ENCODE results near the gene RIMKLA.

RIMKLA gene

DNA sequence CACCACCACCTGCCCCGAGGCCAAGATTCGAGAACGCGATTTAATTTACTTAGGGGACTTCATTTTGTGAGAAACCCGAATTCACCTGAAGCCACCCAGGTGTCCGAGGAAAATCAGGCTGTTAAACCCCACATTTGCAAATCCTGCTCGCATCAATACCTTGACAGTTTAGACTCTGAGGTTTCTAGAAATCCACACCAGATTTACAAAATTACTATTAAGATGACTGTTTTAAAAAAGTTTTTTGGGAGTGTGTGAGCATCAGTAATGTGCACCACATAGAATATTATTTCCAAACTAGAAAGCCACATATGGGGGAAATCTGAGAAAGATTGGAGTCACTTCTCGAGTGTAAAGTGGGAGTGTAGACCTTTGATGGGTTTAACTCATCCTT is 685 bp downstream of the RIMKLA start:
- Histone ChIP-seq H3K27me3 (replicated peaks; ENCODE audit: control insufficient read depth, insufficient read depth, low read length) (no peaks in the 10 kb centered on the region), H3K4me3 (replicated peaks; ENCODE audit: low read depth, low read length) (peak overlapping the region; percentile 65), H3K36me3 (ENCODE audit: control insufficient read depth, insufficient read depth, low read length) (no peaks in the 10 kb centered on the region)
- no peak for DNase-seq (ENCODE audit: extremely low read depth, insufficient read length)
- TF ChIP-seq, protein P1, sequence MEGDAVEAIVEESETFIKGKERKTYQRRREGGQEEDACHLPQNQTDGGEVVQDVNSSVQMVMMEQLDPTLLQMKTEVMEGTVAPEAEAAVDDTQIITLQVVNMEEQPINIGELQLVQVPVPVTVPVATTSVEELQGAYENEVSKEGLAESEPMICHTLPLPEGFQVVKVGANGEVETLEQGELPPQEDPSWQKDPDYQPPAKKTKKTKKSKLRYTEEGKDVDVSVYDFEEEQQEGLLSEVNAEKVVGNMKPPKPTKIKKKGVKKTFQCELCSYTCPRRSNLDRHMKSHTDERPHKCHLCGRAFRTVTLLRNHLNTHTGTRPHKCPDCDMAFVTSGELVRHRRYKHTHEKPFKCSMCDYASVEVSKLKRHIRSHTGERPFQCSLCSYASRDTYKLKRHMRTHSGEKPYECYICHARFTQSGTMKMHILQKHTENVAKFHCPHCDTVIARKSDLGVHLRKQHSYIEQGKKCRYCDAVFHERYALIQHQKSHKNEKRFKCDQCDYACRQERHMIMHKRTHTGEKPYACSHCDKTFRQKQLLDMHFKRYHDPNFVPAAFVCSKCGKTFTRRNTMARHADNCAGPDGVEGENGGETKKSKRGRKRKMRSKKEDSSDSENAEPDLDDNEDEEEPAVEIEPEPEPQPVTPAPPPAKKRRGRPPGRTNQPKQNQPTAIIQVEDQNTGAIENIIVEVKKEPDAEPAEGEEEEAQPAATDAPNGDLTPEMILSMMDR (IDR thresholded peaks at IDR 0.05; ENCODE audit: insufficient read depth, low read length, poor library complexity, severe bottlenecking), result no peak

DNA sequence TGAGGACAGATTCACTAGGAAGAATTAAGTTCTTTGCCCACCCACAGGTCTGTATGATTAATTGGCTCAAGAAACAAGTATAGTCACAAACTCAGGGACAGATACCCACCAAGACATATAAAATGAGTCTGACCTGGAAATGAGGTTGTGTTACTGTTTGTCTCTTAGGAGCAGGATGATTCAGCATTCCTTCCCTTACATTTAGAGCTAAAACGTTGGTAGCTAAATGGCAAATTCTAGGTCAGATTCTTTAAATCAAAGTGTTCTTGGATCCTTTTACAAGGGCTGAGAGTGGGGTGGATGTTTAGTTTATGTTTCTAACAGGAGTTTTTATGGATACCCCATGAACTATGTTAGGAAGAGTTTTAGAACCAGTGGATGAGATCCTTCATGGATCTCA is 4.7 kb downstream of the RIMKLA start:
- DNase-seq (ENCODE audit: extremely low read depth, insufficient read length), result no peak
- Histone ChIP-seq H3K27me3 (replicated peaks; ENCODE audit: control insufficient read depth, insufficient read depth, low read length) (no peaks in the 10 kb centered on the region), H3K4me3 (replicated peaks; ENCODE audit: low read depth, low read length) (no peak overlapping the region), H3K36me3 (ENCODE audit: control insufficient read depth, insufficient read depth, low read length) (no peaks in the 10 kb centered on the region)
- TF ChIP-seq, protein P1 (IDR thresholded peaks at IDR 0.05; ENCODE audit: insufficient read depth, low read length, poor library complexity, severe bottlenecking), result no peak

DNA sequence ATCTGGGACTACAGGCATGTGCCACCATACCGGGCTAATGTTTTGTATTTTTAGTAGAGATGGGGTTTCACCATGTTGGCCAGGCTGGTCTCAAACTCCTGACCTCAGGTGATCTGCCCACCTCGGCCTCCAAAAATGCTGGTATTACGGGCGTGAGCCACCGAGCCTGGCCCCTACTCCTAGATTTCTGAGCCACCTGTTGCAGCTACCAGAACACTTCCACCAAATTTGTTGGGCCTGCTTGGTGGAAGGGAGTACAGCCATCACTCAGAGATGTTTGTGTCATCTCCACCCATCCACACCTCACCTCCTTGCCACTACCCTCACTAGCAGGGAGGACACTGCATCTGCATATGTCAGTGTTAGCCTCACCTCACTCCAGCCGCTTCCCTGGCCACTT is 5.5 kb downstream of the RIMKLA start:
- Histone ChIP-seq H3K4me3 (replicated peaks; ENCODE audit: low read depth, low read length) (no peak overlapping the region), H3K36me3 (ENCODE audit: control insufficient read depth, insufficient read depth, low read length) (no peaks in the 10 kb centered on the region), H3K27me3 (replicated peaks; ENCODE audit: control insufficient read depth, insufficient read depth, low read length) (no peaks in the 10 kb centered on the region)
- TF ChIP-seq, protein P1 (IDR thresholded peaks at IDR 0.05; ENCODE audit: insufficient read depth, low read length, poor library complexity, severe bottlenecking), result no peak
- no peak for DNase-seq (ENCODE audit: extremely low read depth, insufficient read length)

DNA sequence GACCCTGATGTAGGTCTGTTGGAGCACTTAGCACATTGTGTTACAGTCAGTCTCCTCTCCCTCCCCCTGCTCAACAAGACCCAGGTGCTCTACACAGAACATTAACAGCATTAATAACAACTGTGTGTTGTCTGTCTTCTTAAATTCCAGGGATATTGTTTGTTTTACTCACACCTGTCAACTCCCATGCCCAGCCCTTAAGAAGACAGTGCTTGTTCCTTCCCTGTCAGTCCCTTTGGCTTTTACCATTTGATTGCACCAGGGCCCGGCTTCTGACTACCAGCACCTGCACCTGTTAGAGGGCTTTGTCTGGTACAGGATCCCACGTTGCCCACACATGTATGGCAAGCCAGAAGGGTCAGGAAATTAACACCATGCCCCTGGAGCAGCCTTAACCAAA is 11.7 kb downstream of the RIMKLA start:
- no peak for DNase-seq (ENCODE audit: extremely low read depth, insufficient read length)
- Histone ChIP-seq H3K36me3 (ENCODE audit: control insufficient read depth, insufficient read depth, low read length) (no peaks in the 10 kb centered on the region), H3K27me3 (replicated peaks; ENCODE audit: control insufficient read depth, insufficient read depth, low read length) (no peaks in the 10 kb centered on the region), H3K4me3 (replicated peaks; ENCODE audit: low read depth, low read length) (no peak overlapping the region)
- TF ChIP-seq, protein P1 (IDR thresholded peaks at IDR 0.05; ENCODE audit: insufficient read depth, low read length, poor library complexity, severe bottlenecking), result no peak

DNA sequence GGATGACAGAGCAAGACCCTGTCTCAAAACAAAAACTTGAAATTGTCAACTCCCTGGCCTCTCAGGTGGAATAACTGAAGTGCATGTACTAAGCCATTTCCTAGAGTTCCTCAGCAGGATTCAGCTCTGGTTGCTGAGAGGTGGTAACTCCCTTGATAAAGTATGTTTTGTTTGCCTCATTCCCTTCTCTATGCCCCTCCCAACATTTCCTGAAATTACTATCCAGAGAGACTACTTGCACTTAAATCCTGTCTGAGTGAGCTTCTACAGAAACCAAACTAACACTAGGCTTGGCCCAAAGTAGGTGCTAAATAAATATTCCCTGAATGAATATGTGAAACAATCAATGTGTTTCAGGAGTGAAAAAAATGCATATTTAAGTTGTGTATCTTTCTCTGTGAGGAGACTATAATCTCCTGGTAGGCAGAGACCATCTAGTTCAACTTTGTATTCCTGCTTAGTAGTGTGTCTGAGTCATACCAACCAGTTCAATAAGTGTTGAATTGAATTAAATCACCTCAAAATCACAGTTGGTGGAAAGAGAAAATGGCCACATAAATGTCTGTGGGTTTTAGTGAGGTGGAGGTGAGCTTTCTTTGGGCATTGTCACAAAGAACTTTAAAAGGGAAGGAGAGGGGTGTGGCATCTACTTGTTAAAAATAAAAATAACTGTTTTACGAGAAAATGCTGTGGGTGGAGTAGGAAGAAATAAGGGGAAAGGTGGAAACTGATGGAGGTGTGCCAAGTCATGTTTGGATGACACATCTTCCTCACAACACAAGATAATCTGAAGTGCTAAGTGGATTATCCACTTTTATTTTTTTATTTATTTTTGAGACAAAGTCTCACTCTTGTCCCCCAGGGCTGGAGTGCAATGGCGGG is 12.6 kb downstream of the RIMKLA start:
- no peak overlapping the region for H3K4me3 ChIP-seq (replicated peaks; ENCODE audit: low read depth, low read length)
- H3K27me3 ChIP-seq (replicated peaks; ENCODE audit: control insufficient read depth, insufficient read depth, low read length), result no peaks in the 10 kb centered on the region
- no peaks in the 10 kb centered on the region for H3K36me3 ChIP-seq (ENCODE audit: control insufficient read depth, insufficient read depth, low read length)
- no peak for DNase-seq (ENCODE audit: extremely low read depth, insufficient read length)
- TF ChIP-seq, protein P1 (IDR thresholded peaks at IDR 0.05; ENCODE audit: insufficient read depth, low read length, poor library complexity, severe bottlenecking), result no peak

Measured in GM06990 (cell line).